GM10266 (cell line): ENCODE measurements around the gene KSR2.

Experiments
- DNase-seq: peaks from one replicate; pipeline ENCODE4 v3.0.0; 2012; ENCODE audit errors: extremely low spot score
- CTCF ChIP-seq: IDR thresholded peaks from 2 replicates; pipeline ENCODE4 v1.5.1; 2012; ENCODE audit warnings: mild to moderate bottlenecking, low read depth; ENCODE audit not compliant: control insufficient read depth, insufficient read depth; ENCODE audit errors: missing control alignments

The KSR2 gene

GRCh38 chr12:117845271-117845904, 123.4 kb downstream of the KSR2 start:
- TF ChIP-seq CTCF = no peak
- no peak for DNase-seq

GRCh38 chr12:117844114-117844830, 124.5 kb downstream of the KSR2 start:
- no peak for DNase-seq
- TF ChIP-seq CTCF = no peak

GRCh38 chr12:117842630-117843029, 126.2 kb downstream of the KSR2 start:
- no peak for TF ChIP-seq CTCF
- DNase-seq = no peak

GRCh38 chr12:117842220-117842619, 126.6 kb downstream of the KSR2 start:
- no peak for TF ChIP-seq CTCF
- no peak for DNase-seq

- no peak for DNase-seq
- no peak for TF ChIP-seq CTCF
Observed at GRCh38 chr12:117837737-117838050, 131.1 kb downstream of the KSR2 start.

- peak; percentile 68 for DNase-seq
- peak; percentile 99 for TF ChIP-seq CTCF
Observed at GRCh38 chr12:117836999-117837736, 131.6 kb downstream of the KSR2 start.

- TF ChIP-seq CTCF = no peak
Observed at GRCh38 chr12:117836476-117836875, 132.3 kb downstream of the KSR2 start.

More at GRCh38 chr12:117836476-117836875, 132.3 kb downstream of the KSR2 start:
- no peak for DNase-seq
